HUES6 (cell line): ENCODE measurements around the gene RXFP3.
"Not testable (repeated sequence)": the region's sequence is repeated elsewhere in the genome, so short reads cannot be mapped to it uniquely, and the experiment has no call there.

Experiments
- H3K27ac ChIP-seq: 2 replicates; pipeline ENCODE4 v1.7.0; 2013; ENCODE audit warnings: low read depth, mild to moderate bottlenecking, low read length, inconsistent platforms
- H3K27me3 ChIP-seq: 2 replicates; pipeline ENCODE4 v1.6.1; 2013; ENCODE audit warnings: low read length; ENCODE audit not compliant: control insufficient read depth, insufficient read depth
- H3K36me3 ChIP-seq: 2 replicates; pipeline ENCODE4 v1.6.1; 2013; ENCODE audit warnings: low read length; ENCODE audit not compliant: control insufficient read depth, insufficient read depth
- H3K4me1 ChIP-seq: 2 replicates; pipeline ENCODE4 v1.6.1; 2013; ENCODE audit warnings: low read length; ENCODE audit not compliant: control insufficient read depth, insufficient read depth
- H3K4me3 ChIP-seq: 2 replicates; pipeline ENCODE4 v1.5.1; 2013; ENCODE audit warnings: low read depth, low read length
- H3K9ac ChIP-seq: one replicate; pipeline ENCODE4 v1.6.1; 2013; ENCODE audit warnings: mild to moderate bottlenecking, low read length
- H3K9me3 ChIP-seq: 2 replicates; pipeline ENCODE4 v1.6.1; 2013; ENCODE audit warnings: low read depth, low read length; ENCODE audit not compliant: control insufficient read depth, insufficient read depth

Gene RXFP3

DNA sequence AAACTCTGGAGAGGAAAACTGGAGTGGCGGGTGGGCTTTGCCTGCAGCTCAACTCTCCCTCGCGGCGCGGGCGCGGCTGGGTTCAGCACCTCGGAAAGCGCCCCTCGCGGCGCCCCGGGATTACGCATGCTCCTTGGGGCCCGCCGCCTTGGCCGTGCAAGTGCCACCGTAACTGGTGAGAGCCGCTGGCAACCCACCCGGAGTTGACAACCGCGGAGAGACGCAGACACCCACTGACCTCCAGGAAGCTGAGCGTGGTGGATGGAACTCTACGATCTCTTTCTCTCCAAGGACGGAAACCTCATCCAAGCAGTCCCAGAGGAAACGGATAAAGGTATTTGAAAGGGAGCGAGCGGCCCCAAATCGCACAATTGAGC lies 194 bp upstream of the RXFP3 start:
- Histone ChIP-seq H3K9ac (no peak overlapping the region), H3K4me1 (peaks cover 8% of the 10 kb centered on the region), H3K36me3 (no peaks in the 10 kb centered on the region), H3K27me3 (peaks cover 43% of the 10 kb centered on the region), H3K9me3 (no peaks in the 10 kb centered on the region), H3K27ac (no peak overlapping the region), H3K4me3 (peak overlapping the region; percentile 61)

GRCh38 chr5:33937017-33937706 lies 976 bp downstream of the RXFP3 start:
- H3K9ac ChIP-seq: no peak overlapping the region
- H3K27ac ChIP-seq: no peak overlapping the region
- peaks cover 43% of the 10 kb centered on the region for H3K27me3 ChIP-seq
- H3K4me1 ChIP-seq: no peaks in the 10 kb centered on the region
- no peaks in the 10 kb centered on the region for H3K36me3 ChIP-seq
- H3K4me3 ChIP-seq: no peak overlapping the region
- no peaks in the 10 kb centered on the region for H3K9me3 ChIP-seq

GRCh38 chr5:33937707-33938506 lies 1.7 kb downstream of the RXFP3 start:
- Histone ChIP-seq H3K9ac (no peak overlapping the region), H3K27ac (no peak overlapping the region), H3K9me3 (no peaks in the 10 kb centered on the region), H3K36me3 (no peaks in the 10 kb centered on the region), H3K27me3 (peaks cover 43% of the 10 kb centered on the region), H3K4me1 (no peaks in the 10 kb centered on the region), H3K4me3 (no peak overlapping the region)

- Histone ChIP-seq H3K9me3 (no peaks in the 10 kb centered on the region), H3K4me3 (no peak overlapping the region), H3K27me3 (peaks cover 43% of the 10 kb centered on the region), H3K9ac (no peak overlapping the region), H3K27ac (no peak overlapping the region), H3K36me3 (no peaks in the 10 kb centered on the region), H3K4me1 (no peaks in the 10 kb centered on the region)
Measured at GRCh38 chr5:33938507-33938796, 2.3 kb downstream of the RXFP3 start.

DNA sequence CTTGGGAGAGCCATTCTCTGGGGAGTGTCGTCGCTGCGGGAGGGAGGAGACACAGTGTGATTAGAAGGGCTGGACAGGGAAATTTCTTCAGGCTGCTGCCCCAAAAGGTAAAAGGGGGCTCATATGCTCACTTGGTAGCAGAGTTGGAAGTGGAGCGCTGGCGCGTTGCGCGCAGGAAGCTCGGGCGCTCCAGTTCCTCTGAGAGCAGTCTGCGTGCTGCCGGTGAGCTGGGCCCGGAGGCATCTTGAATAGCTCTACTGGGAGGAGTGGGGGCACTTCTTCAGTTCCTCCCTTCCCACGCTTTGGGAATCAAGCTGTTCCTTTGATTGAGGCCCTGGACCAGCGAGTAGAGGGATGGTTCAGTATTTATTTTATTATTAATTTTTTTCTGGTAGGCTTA lies 2.7 kb downstream of the RXFP3 start:
- no peak overlapping the region for H3K4me3 ChIP-seq
- no peak overlapping the region for H3K27ac ChIP-seq
- no peaks in the 10 kb centered on the region for H3K9me3 ChIP-seq
- H3K4me1 ChIP-seq: no peaks in the 10 kb centered on the region
- no peaks in the 10 kb centered on the region for H3K36me3 ChIP-seq
- H3K9ac ChIP-seq: no peak overlapping the region
- peaks cover 43% of the 10 kb centered on the region for H3K27me3 ChIP-seq

DNA sequence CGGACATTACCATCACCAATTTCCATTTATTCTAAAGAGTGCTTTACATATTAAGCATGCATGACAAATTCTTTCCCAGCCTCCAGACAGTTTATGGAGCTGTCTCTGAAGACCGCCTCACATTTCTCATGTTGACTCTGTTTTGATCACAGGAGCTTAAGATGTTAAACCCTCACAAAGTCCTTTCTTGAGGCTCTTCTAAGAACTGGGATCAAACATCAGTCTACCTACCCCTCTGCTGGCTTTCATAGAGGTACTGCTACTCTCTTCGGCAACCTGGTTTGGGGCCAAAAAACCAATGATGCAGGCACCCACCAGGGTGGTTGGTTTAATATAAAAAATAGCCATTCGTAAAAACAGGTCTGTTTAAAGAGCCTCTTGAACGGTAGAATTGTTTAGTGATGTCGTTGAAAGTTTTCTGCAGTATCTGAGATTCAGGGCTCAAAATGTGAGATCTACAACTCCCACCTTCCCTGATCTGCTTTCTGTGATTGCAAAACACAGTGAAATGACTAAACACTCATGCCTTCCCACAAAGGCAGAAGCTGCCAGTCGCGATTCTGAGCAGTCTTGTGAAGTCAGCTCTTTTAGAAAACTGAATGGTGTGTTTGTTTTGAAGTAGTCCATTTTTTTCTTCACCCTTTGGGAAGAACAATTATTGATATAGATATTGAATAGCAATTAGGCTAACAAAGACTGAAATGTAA lies 3.5 kb downstream of the RXFP3 start:
- Histone ChIP-seq H3K27ac (no peak overlapping the region), H3K27me3 (peaks cover 43% of the 10 kb centered on the region), H3K36me3 (no peaks in the 10 kb centered on the region), H3K9ac (no peak overlapping the region), H3K9me3 (no peaks in the 10 kb centered on the region), H3K4me3 (no peak overlapping the region), H3K4me1 (peaks cover 4% of the 10 kb centered on the region; the same call in 1 of the 2 replicates)

- Histone ChIP-seq H3K4me3 (no peak overlapping the region), H3K4me1 (peaks cover 5% of the 10 kb centered on the region; the same call in 1 of the 2 replicates), H3K9me3 (no peaks in the 10 kb centered on the region), H3K9ac (no peak overlapping the region), H3K36me3 (no peaks in the 10 kb centered on the region), H3K27me3 (peaks cover 32% of the 10 kb centered on the region), H3K27ac (no peak overlapping the region)
Measured at GRCh38 chr5:33941090-33941489, 4.9 kb downstream of the RXFP3 start.

DNA sequence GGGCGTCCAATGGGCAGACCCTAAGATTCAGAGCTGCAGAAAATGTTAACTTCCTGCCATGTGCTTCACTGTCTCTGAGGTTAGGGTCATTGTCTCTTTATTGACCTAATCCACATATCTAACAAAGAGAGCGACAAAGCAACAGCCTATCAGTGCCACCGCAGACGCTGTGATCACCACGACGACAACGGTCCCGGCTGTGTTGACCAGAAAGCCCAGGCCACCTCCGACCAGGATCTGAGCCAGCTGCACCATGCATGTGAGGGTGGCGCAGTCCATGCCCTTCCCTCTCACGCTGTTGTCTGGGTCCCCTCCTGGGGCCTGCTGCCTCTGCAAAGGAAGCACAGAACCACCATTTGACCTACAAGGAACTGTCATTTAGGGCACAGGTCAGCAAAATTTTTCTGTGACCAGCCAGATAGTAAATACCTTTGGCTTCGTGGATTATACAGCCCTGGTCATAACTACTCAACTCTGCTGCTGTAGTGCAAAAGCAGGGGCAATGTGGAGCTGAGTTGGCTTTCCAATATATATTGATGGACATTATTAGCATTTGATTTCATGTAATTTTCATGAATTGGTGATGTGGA lies 8.5 kb downstream of the RXFP3 start:
- Histone ChIP-seq H3K9me3 (no peaks in the 10 kb centered on the region), H3K36me3 (no peaks in the 10 kb centered on the region), H3K27me3 (peaks cover 4% of the 10 kb centered on the region; the same call in 1 of the 2 replicates), H3K9ac (no peak overlapping the region), H3K4me3 (no peak overlapping the region), H3K4me1 (peaks cover 5% of the 10 kb centered on the region; the same call in 1 of the 2 replicates), H3K27ac (no peak overlapping the region)

GRCh38 chr5:33952175-33952574 lies 16.0 kb downstream of the RXFP3 start:
- not testable (repeated sequence) for H3K27me3 ChIP-seq, H3K4me1 ChIP-seq, H3K27ac ChIP-seq, H3K9ac ChIP-seq, H3K4me3 ChIP-seq, H3K36me3 ChIP-seq
- peaks cover 11% of the 10 kb centered on the region for H3K9me3 ChIP-seq

GRCh38 chr5:33957577-33958150 lies 21.5 kb downstream of the RXFP3 start:
- Histone ChIP-seq H3K9ac (no peak overlapping the region), H3K27ac (no peak overlapping the region), H3K4me3 (no peak overlapping the region), H3K9me3 (peaks cover 11% of the 10 kb centered on the region), H3K27me3 (no peaks in the 10 kb centered on the region), H3K4me1 (peaks cover 13% of the 10 kb centered on the region; the same call in 1 of the 2 replicates), H3K36me3 (no peaks in the 10 kb centered on the region)
